ENCODE results near the gene ZEB1. TPM values are rescaled to one million over a fixed set of nuclear protein-coding genes. Genes with fewer than 3 reads are reported as not detected.

ZEB1 gene
- total and polyA plus RNA-seq, 10 of the 15 experiments (the other 5 are each of a cell fraction or from before 2014, with no cell fraction given) = 10.4 to 35.6 (median 24.5) TPM

DNA sequence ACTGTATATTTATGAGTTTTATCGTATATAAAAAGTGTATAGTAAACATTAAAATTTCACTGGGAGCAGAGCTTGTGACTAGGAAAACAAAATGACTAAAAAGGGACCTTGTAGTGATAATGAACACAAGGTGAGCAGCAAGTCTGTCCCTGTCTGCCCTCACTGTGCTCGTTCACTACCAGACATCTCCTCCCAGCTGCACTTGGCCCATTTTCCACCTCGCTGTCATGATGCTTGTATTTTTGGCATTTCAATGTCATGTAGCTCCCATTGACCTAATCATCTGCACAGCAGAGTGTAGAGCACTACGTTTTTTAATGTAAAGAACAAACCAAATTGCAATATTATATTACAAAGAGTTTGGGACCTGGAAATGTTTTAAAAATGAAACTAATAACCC lies 207.2 kb downstream of the ZEB1 start:
- BruUV-seq (replicated peaks) = no TSS peak
- FAIRE-seq (no peak), ATAC-seq (no peak), DNase-seq (ENCODE audit: low read depth, low spot score) (no peak)
- Histone ChIP-seq H3K4me1 (ENCODE audit: control insufficient read depth, insufficient read depth, low read length) (no peaks in the 10 kb centered on the region), H3K27me3 (replicated peaks in 1 of 2; ENCODE audit: control insufficient read depth in 2 of 2, insufficient read depth in 2 of 2, low read length in 1 of 2) (no peaks in the 10 kb centered on the region), H3K9ac (ENCODE audit: control insufficient read depth, insufficient read depth, low read length) (no peak overlapping the region), H3K4me2 (ENCODE audit: control insufficient read depth, insufficient read depth) (no peak overlapping the region), H2AFZ (ENCODE audit: control insufficient read depth, low read depth, low read length) (no peak overlapping the region), H3K36me3 (ENCODE audit: control insufficient read depth in 2 of 2, insufficient read depth in 2 of 2, low read length in 1 of 2) (peaks cover 4 to 20% of the 10 kb centered on the region in 2 experiments), H4K20me1 (ENCODE audit: control insufficient read depth, insufficient read depth) (no peaks in the 10 kb centered on the region), H3K27ac (ENCODE audit: control insufficient read depth, insufficient read depth) (no peak overlapping the region), H3K79me2 (ENCODE audit: control insufficient read depth, insufficient read depth, low read length) (no peaks in the 10 kb centered on the region), H3K4me3 (no peak overlapping the region), H3K9me3 (replicated peaks; ENCODE audit: control insufficient read depth, insufficient read depth, low read length) (no peaks in the 10 kb centered on the region)
- RAD21 ChIA-PET (ENCODE audit: unreplicated experiment) = interaction anchor here (0.7 to 1.3 kb wide), 2 partner anchors 9 to 261 kb away, joined by 3 to 5 read pairs; no protein-coding TSS in a partner anchor
- CTCF ChIA-PET = interaction anchor here (1.0 to 1.2 kb wide), 2 partner anchors 10 to 243 kb away, joined by 3 read pairs; no protein-coding TSS in a partner anchor
- TF ChIP-seq, protein P1, sequence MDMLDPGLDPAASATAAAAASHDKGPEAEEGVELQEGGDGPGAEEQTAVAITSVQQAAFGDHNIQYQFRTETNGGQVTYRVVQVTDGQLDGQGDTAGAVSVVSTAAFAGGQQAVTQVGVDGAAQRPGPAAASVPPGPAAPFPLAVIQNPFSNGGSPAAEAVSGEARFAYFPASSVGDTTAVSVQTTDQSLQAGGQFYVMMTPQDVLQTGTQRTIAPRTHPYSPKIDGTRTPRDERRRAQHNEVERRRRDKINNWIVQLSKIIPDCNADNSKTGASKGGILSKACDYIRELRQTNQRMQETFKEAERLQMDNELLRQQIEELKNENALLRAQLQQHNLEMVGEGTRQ (IDR thresholded peaks at IDR 0.05; ENCODE audit: borderline replicate concordance, low read depth, low read length) = no peak
- TF ChIP-seq ZNF384 (IDR thresholded peaks at IDR 0.05; ENCODE audit: borderline replicate concordance, low read depth, low read length) (no peak), NR2C1 (IDR thresholded peaks at IDR 0.05) (no peak), ZBED1 (IDR thresholded peaks at IDR 0.05; ENCODE audit: borderline replicate concordance) (no peak), NRF1 (conservative IDR thresholded peaks at IDR 0.05; ENCODE audit: low read depth, low read length) (no peak), POLR2A (IDR thresholded peaks at IDR 0.05; ENCODE audit: low read depth, low read length) (no peak), PML (IDR thresholded peaks at IDR 0.05; ENCODE audit: low read length) (no peak), STAT3 (IDR thresholded peaks at IDR 0.05; ENCODE audit: low read depth, low read length) (no peak), TCF7 (IDR thresholded peaks at IDR 0.05; ENCODE audit: borderline replicate concordance) (no peak)
- TF ChIP-seq, protein P2, sequence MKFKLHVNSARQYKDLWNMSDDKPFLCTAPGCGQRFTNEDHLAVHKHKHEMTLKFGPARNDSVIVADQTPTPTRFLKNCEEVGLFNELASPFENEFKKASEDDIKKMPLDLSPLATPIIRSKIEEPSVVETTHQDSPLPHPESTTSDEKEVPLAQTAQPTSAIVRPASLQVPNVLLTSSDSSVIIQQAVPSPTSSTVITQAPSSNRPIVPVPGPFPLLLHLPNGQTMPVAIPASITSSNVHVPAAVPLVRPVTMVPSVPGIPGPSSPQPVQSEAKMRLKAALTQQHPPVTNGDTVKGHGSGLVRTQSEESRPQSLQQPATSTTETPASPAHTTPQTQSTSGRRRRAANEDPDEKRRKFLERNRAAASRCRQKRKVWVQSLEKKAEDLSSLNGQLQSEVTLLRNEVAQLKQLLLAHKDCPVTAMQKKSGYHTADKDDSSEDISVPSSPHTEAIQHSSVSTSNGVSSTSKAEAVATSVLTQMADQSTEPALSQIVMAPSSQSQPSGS (IDR thresholded peaks at IDR 0.05; ENCODE audit: low read length) = no peak
- in situ Hi-C loops (cut with MboI) (no loop called here), intact Hi-C loops (cut with micrococcal nuclease; ENCODE audit: unreplicated experiment) (no loop called here)
- POLR2A ChIA-PET = no interaction called here
- SMC1A ChIA-PET (ENCODE audit: uncharacterized antibody, unreplicated experiment) = no interaction called here
- 98% methylated on average over 4 of the region's 4 CpGs for WGBS (ENCODE audit: insufficient coverage, insufficient replicate concordance, low lambda C conversion rate, missing lambda C conversion rate)
